GM19099 (cell line): ENCODE measurements around the gene NOX5.

Experiments
- POLR2A ChIP-seq: IDR thresholded peaks from 3 replicates; pipeline ENCODE4 v1.6.1; 2011; ENCODE audit warnings: low read depth; ENCODE audit not compliant: insufficient read length; ENCODE audit errors: extremely low read depth

Gene NOX5

GRCh38 chr15:69009341-69009740, 5.2 kb upstream of the NOX5 start:
- no peak for TF ChIP-seq POLR2A

DNA sequence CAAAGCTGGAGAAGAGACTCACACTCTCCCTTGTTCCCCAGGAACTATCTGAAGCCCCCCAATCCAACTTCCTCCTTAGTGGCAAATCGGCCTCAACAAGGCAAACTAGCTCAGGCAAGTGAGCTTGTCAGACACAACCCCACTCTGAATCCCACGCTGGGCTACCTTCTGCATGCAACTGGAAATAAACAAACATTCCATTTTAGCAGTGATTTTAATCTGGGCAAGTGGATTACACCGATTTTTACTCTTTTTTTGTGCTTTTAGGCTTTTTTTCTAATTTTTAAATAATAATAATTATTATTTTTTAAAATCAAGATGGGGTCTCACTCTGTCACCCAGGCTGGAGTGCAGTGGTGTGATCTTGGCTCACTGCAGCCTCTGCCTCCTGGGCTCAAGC, 2.9 kb upstream of the NOX5 start:
- no peak for TF ChIP-seq POLR2A

- TF ChIP-seq POLR2A = no peak
Measured at GRCh38 chr15:69012761-69013364, 1.6 kb upstream of the NOX5 start.

DNA sequence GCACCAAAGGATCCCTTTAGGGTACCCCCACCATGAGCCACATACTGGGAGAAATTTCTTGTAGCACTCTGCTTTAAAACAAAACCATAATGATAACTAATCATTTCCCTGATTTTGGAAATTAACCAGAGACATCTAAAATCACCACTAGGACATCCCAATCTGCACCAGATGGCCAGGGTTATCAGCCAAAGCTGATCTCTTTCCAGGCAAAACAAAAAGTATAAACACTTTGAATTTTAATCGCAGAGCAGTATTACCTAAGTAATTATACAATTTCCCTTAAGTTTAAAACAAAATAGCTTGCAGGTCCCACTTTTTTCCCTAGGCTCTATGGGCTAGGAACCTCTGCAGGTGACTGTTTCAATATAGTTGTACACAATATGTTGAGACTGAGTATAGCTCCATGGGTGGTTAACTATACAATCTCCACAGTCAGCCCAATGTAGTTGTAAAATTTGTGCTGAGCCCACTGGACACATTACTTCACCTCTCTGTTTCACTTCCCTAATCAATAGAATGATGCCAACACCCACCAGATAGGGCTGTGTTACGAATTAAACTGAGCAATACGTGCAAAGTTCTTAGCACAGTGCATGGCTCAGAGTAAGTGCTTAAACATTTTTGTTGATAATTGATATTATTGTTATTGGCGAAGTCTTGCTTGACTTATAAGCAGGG, 629 bp upstream of the NOX5 start:
- no peak for TF ChIP-seq POLR2A

DNA sequence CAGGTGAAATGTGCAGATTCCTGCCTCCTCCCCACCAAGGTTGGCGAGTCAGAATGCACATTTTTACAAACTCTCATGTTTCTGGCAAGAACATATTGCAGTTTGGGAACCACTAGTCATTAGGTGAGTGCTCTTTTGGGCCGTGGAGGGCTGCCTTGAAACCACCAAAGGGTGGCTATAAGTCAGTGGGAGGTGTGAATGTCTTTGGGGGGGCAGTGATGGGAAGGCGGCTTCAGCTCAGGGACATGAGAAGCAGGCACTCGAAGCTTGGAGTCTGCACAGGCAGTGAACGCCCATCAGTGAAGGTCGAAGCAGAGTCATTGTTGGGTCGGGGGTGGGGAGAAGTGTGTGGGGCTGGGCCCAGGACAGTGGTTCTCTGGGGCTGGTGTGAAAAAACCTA, 1.1 kb downstream of the NOX5 start:
- TF ChIP-seq POLR2A = no peak

- no peak for TF ChIP-seq POLR2A
Measured at GRCh38 chr15:69016021-69016595, 1.6 kb downstream of the NOX5 start.

GRCh38 chr15:69017978-69018377, 3.5 kb downstream of the NOX5 start:
- no peak for TF ChIP-seq POLR2A

- no peak for TF ChIP-seq POLR2A
Measured at GRCh38 chr15:69018951-69019350, 4.5 kb downstream of the NOX5 start.

DNA sequence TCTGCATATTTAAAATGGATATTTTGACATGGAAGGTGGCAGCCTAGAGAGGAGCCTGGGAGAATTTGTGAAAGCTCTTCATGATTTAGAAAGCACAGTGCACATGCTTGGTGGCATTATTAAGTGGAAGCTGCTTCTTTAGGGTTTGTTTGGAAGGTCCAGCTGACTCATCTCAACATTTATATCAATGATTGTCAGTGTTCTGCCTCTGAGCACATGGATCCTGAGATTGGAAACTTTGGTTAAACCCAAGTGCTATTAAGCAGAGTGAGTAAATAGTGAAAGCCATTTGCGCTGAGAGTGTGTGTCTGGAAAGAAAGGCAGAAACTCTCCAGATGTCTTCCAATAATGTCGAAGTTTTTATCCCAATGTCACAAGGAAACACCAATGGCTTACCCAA, 7.4 kb downstream of the NOX5 start:
- no peak for TF ChIP-seq POLR2A

DNA sequence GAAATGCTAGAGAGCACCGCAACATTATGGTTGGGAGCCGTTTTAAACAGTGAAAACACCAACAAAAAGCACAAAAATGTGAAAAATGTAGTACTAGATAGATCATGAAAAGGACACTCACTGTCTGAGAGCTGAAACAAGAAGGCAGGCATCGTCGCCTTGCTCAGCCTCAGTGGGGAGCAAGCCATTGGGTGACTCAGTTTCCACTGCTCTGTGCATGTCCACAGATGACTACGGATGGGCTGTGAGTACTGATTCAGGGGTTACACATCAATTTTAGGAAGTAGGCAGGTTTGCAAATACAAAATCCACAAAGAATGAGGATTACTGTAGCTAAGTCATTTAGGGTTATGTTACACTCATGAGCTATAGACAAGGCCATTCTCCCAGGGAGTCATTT, 10.8 kb downstream of the NOX5 start:
- TF ChIP-seq POLR2A = no peak

DNA sequence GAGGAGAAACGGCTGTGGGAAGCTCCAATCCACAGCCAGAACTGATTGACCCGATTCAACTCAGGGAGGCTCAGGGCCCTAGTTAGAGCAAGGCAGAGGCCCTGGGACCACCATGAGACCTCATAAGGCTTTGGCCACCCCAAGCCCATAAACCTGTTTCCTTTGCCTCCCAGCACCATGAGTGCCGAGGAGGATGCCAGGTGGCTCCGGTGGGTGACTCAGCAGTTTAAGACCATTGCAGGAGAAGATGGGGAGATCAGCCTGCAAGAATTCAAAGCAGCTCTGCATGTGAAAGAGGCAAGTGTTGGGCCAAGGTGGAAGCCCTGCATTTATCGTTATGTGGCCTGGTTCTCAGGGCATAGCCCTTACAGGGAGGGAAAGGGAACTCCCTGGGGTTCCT, 11.9 kb downstream of the NOX5 start:
- no peak for TF ChIP-seq POLR2A

GRCh38 chr15:69027976-69028518, 13.6 kb downstream of the NOX5 start:
- TF ChIP-seq POLR2A = no peak

DNA sequence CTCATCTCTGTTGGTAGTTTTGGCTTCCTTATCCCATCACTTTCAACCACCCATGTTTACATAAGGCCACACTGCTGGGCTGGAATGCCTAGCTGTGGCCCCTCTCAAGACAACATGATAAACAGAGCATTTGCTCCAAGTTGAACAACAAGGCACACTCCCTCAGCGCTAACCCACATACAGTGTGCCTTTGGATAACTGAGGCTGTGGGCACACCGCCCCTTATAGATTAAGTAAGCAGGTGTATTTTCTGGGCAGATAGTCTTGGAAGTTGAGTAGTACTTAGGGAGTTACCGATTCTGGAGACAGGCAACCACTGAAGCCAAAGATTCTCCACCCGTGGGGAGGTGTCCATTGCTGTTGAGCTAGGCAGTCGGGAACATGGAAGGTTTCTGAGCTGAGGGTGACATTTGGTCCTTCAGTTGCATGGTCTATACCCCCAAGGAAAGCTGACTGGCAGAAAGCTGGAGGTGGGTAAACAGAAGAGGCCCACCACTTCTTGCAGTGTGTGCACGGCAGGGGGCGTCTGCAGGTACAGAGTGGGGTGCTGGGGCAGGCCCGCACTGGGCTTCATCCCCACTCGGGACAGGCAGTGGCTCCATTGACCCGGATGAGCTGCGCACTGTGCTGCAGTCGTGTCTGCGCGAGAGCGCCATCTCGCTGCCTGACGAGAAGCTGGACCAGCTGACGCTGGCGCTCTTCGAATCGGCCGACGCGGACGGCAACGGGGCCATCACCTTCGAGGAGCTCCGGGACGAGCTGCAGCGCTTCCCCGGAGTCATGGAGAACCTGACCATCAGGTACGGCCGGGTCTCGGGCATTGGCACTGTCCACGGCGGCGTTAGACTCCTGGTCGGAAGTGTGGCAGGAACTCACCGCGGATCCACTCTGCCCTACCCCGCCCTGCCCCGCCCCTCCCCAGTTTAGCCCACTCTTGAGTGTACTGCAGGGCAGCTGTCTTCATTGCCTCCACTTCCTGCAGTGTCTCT, 16.8 kb downstream of the NOX5 start:
- no peak for TF ChIP-seq POLR2A

- TF ChIP-seq POLR2A = no peak
Measured at GRCh38 chr15:69032031-69032430, 17.5 kb downstream of the NOX5 start.
